NCI-H2227 treated with DMSO at 0.1 percent for 48 hours (cell line): ENCODE results near the gene SHOX.

Experiments
- DNase-seq: peaks from one replicate; lab custom pipeline; 2025; lab: John Stamatoyannopoulos, UW

Gene SHOX

GRCh38 chrX:666762-667720, 36.5 kb downstream of the SHOX start:
- DNase-seq: no peak

- no peak for DNase-seq
These were observed 40.1 kb downstream of the SHOX start for GRCh38 chrX:670645-671044.

- DNase-seq: no peak
These were observed 42.3 kb downstream of the SHOX start for GRCh38 chrX:672931-673330.

- DNase-seq: no peak
These were observed 44.8 kb downstream of the SHOX start for GRCh38 chrX:675279-675954.

- no peak for DNase-seq
These were observed 45.3 kb downstream of the SHOX start for GRCh38 chrX:675955-676295.

GRCh38 chrX:677376-677775, 46.8 kb downstream of the SHOX start:
- DNase-seq: no peak

GRCh38 chrX:679291-679979, 48.8 kb downstream of the SHOX start:
- DNase-seq: no peak

- no peak for DNase-seq
These were observed 49.5 kb downstream of the SHOX start for GRCh38 chrX:680062-680461.

GRCh38 chrX:681989-682388, 51.4 kb downstream of the SHOX start:
- no peak for DNase-seq

- DNase-seq: no peak
These were observed 52.3 kb downstream of the SHOX start for GRCh38 chrX:682892-683291.

GRCh38 chrX:683576-683975, 53.0 kb downstream of the SHOX start:
- no peak for DNase-seq

GRCh38 chrX:685120-686032, 54.8 kb downstream of the SHOX start:
- DNase-seq: no peak

GRCh38 chrX:689983-690382, 59.4 kb downstream of the SHOX start:
- DNase-seq: no peak

- no peak for DNase-seq
These were observed 64.2 kb downstream of the SHOX start for GRCh38 chrX:694800-695199.

GRCh38 chrX:698206-698605, 67.6 kb downstream of the SHOX start:
- no peak for DNase-seq

GRCh38 chrX:700936-701335, 70.3 kb downstream of the SHOX start:
- DNase-seq: no peak

- no peak for DNase-seq
These were observed 71.1 kb downstream of the SHOX start for GRCh38 chrX:701673-702072.

- no peak for DNase-seq
These were observed 72.9 kb downstream of the SHOX start for GRCh38 chrX:703466-703865.

- no peak for DNase-seq
These were observed 73.3 kb downstream of the SHOX start for GRCh38 chrX:703866-704265.
